ENCODE measurements around the gene FCHSD1. TPM values are rescaled to one million over a fixed set of nuclear protein-coding genes. Genes with fewer than 3 reads are reported as not detected.

The FCHSD1 gene
- total RNA-seq, 1 experiment from 2014 or later = 37.2 TPM

DNA sequence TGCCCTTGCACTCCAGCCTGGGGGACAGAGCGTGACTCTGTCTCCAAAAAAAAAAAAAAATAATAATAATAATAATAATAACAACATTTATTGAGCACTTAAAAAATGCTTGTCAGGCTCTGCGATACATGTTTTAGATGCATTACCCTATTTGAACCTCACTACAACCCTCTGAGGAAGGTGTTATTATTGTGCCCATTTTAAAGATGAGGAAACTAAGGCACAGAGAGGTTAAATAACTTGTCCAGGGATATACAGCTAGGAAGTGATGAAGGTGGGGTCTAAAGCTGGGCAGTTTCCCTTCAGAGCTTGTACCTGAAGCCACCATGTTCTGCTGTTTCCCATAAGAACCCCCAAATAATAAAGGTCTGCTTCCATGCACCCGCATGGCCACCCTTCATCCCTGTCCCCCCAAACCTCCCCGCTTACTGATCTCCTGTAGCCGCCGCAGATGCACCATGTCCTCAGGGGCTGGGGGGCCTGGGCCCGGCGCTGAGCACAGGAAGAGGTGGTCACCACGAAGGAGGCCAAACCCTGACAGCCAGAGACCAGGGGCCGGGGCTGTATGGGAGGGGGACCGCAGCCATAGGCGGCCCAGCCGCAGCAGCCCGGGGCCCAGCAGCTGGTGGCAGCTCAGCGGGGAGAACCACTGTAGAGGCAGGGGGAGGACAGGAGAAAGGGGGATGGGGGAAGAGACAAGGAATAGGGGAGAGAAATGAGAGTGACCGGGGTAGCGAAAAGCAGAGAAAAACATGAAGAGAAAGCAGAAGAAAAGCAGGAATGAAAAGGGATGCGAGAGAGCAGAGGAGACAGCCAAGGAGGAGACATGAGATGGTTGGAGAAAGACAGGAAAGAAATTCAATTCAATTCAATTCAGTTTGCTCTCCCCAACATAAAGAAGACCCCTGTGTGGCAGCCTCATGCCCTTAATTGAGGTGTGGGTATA lies 15.1 kb upstream of the FCHSD1 start:
- Histone ChIP-seq H3K79me2 (ENCODE audit: insufficient read depth, low read length) (no peaks in the 10 kb centered on the region), H3K9me2 (ENCODE audit: insufficient read depth) (no peaks in the 10 kb centered on the region), H3K4me1 (ENCODE audit: control insufficient read depth in 1 of 2, insufficient read depth in 2 of 2, low read length in 2 of 2) (0 out of 4 replicates have a peak, but pooled peaks cover 0 to 3% of the 10 kb centered on the region in 2 experiments), H3K4me2 (ENCODE audit: low read length) (no peak overlapping the region), H3K9me3 (ENCODE audit: control insufficient read depth in 1 of 2, insufficient read depth in 1 of 2, low read depth in 1 of 2, low read length in 2 of 2) (no peaks in the 10 kb centered on the region), H4K20me1 (ENCODE audit: insufficient read depth) (peaks cover 4% of the 10 kb centered on the region; the same call in 1 of the 2 replicates), H3K36me3 (ENCODE audit: control insufficient read depth in 1 of 2, insufficient read depth in 2 of 2, low read length in 2 of 2) (no peaks in the 10 kb centered on the region), H3K27me3 (ENCODE audit: insufficient read depth, low read length) (no peaks in the 10 kb centered on the region), H3K27ac (ENCODE audit: low read depth, low read length) (no peak overlapping the region), H3K9ac (ENCODE audit: low read length) (no peak overlapping the region), H2AFZ (ENCODE audit: low read depth, low read length, poor library complexity, severe bottlenecking) (no peak overlapping the region), H3K4me3 (replicated peaks in 1 of 2; ENCODE audit: low read depth in 1 of 2, low read length in 2 of 2) (no peak overlapping the region)
- ChIA-PET CTCF (no interaction called here), POLR2A (interaction anchor here (0.7 kb wide), 1 partner anchor 17 kb away, joined by 3 read pairs; no protein-coding TSS in a partner anchor), RAD21 (ENCODE audit: low non-redundant PET in 1 of 2, low total read pairs in 2 of 2, uncharacterized antibody in 2 of 2, unreplicated experiment in 2 of 2) (no interaction called here)
- intact Hi-C loops (cut with micrococcal nuclease) = loop anchor here (1.0 to 10.0 kb wide), 3 partner anchors 213 to 479 kb away; no protein-coding TSS in a partner anchor
- ATAC-seq (no peak), DNase-seq (ENCODE audit: low read depth, low spot score) (no peak)
- no TSS peak for BruUV-seq (replicated peaks)
- no peak for TF ChIP-seq EGR1 (IDR thresholded peaks at IDR 0.05; ENCODE audit: low read depth)
- no peak for TF ChIP-seq TCF7L2 (IDR thresholded peaks at IDR 0.05; ENCODE audit: borderline replicate concordance, extremely low read depth, insufficient read depth, insufficient read length)
- TF ChIP-seq ELF1 (IDR thresholded peaks at IDR 0.05; ENCODE audit: borderline replicate concordance, low read depth) = no peak
- no peak for TF ChIP-seq EZH2phosphoT487 (IDR thresholded peaks at IDR 0.05; ENCODE audit: borderline replicate concordance)
- TF ChIP-seq JUND (IDR thresholded peaks at IDR 0.05) = no peak
- TF ChIP-seq, protein P1, sequence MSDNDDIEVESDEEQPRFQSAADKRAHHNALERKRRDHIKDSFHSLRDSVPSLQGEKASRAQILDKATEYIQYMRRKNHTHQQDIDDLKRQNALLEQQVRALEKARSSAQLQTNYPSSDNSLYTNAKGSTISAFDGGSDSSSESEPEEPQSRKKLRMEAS (IDR thresholded peaks at IDR 0.05) = no peak
- TF ChIP-seq EZH2 (IDR thresholded peaks at IDR 0.05) = no peak
- no peak for TF ChIP-seq CBX3 (IDR thresholded peaks at IDR 0.05; ENCODE audit: low read depth)
- TF ChIP-seq, protein P2, sequence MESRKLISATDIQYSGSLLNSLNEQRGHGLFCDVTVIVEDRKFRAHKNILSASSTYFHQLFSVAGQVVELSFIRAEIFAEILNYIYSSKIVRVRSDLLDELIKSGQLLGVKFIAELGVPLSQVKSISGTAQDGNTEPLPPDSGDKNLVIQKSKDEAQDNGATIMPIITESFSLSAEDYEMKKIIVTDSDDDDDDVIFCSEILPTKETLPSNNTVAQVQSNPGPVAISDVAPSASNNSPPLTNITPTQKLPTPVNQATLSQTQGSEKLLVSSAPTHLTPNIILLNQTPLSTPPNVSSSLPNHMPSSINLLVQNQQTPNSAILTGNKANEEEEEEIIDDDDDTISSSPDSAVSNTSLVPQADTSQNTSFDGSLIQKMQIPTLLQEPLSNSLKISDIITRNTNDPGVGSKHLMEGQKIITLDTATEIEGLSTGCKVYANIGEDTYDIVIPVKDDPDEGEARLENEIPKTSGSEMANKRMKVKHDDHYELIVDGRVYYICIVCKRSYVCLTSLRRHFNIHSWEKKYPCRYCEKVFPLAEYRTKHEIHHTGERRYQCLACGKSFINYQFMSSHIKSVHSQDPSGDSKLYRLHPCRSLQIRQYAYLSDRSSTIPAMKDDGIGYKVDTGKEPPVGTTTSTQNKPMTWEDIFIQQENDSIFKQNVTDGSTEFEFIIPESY (IDR thresholded peaks at IDR 0.05; ENCODE audit: extremely low read depth, insufficient replicate concordance, low read length) = no peak
- TF ChIP-seq SP1 (IDR thresholded peaks at IDR 0.05; ENCODE audit: low read depth) = no peak
- no peak for TF ChIP-seq SIN3A (IDR thresholded peaks at IDR 0.05; ENCODE audit: low read depth)
- no peak for TF ChIP-seq POLR2A (IDR thresholded peaks at IDR 0.05; ENCODE audit: borderline replicate concordance, extremely low read depth, insufficient read depth, insufficient read length)
- no peak for TF ChIP-seq SRF (IDR thresholded peaks at IDR 0.05; ENCODE audit: low read depth)
- TF ChIP-seq ZFX (IDR thresholded peaks at IDR 0.05) = no peak
- TF ChIP-seq YY1 (IDR thresholded peaks at IDR 0.05; ENCODE audit: extremely low read depth, insufficient replicate concordance, low read depth, low read length) = no peak
